GM10847 (cell line): Measurements from ENCODE around the gene SHANK3.

ENCODE experiments used
- POLR2A ChIP-seq: IDR thresholded peaks from 2 replicates; pipeline ENCODE4 v1.6.1; 2011; ENCODE audit not compliant: insufficient read length; ENCODE audit errors: extremely low read depth

SHANK3 gene

GRCh38 chr22:50701076-50701419 lies 28.4 kb downstream of the SHANK3 start:
- no peak for TF ChIP-seq POLR2A

- TF ChIP-seq POLR2A: no peak
Measured at GRCh38 chr22:50701428-50702154, 29.0 kb downstream of the SHANK3 start.

GRCh38 chr22:50702261-50702671 lies 29.6 kb downstream of the SHANK3 start:
- TF ChIP-seq POLR2A: no peak

GRCh38 chr22:50702821-50703725 lies 30.4 kb downstream of the SHANK3 start:
- TF ChIP-seq POLR2A: no peak

DNA sequence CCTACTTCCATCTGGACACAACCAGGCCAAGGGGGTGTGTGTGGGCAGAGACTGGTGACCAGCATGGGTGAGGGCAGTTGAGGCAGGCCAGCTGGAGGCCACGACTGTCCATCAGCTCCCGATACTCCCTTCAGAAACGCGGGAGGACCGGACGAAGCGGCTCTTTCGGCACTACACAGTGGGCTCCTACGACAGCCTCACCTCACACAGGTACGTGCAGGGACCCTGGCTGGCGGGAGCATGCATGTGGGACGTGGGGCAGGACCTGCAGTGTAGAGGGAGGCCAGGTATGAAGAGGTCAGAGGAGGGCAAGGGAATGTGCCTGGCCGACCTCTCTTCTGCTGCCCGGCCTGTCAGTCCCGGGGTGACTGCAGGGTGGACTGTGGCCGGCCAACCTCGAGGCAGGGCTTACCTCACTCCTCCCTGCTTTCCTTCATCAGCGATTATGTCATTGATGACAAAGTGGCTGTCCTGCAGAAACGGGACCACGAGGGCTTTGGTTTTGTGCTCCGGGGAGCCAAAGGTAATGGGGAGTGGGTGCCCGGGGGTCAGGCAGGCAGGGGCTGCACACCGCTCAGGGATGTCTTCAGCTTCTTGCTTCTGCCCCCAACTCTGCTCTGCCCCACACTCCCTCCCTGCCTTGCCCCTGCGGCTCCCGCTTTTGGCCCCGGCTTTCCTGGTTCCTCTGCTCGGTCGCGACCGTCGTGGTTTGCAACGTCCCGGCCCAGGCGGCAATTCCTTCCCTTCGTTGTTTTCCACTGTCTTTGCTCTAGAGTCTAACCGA lies 31.3 kb downstream of the SHANK3 start:
- no peak for TF ChIP-seq POLR2A

- TF ChIP-seq POLR2A: no peak
Measured at GRCh38 chr22:50704510-50705218, 32.0 kb downstream of the SHANK3 start.

- TF ChIP-seq POLR2A: no peak
Measured at GRCh38 chr22:50705219-50705691, 32.6 kb downstream of the SHANK3 start.

GRCh38 chr22:50705851-50706351 lies 33.3 kb downstream of the SHANK3 start:
- TF ChIP-seq POLR2A: no peak

DNA sequence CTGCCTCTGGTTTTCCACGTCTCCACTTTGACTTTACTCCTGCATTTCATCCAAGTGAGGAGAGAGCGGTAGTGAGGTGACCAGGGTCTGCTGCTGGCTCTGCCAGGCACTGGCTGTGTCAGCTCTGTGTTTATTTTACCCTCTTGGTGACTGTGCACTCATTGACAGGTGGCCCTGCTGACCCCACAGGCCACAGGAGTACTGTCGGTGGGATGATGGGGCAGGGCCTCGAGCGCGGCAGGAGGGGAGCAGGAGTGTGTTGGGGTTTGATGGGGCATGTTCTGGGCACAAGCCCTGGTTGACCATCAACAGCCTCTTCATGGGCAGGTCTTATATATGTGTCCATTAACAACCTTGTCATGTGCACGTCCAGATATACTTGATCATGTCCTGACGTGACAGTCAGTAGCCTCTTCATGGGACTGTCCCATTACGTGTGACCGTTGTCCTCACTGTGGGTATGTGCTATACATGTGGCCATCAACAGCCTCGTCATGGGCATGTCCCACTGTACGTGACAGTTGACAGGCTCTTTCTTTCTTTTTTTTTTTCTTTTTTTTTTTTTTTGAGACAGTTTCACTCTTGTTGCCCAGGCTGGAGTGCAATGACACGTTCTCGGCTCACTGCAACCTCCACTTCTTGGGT lies 34.0 kb downstream of the SHANK3 start:
- no peak for TF ChIP-seq POLR2A

- TF ChIP-seq POLR2A: no peak
Measured at GRCh38 chr22:50708474-50708873, 35.9 kb downstream of the SHANK3 start.

DNA sequence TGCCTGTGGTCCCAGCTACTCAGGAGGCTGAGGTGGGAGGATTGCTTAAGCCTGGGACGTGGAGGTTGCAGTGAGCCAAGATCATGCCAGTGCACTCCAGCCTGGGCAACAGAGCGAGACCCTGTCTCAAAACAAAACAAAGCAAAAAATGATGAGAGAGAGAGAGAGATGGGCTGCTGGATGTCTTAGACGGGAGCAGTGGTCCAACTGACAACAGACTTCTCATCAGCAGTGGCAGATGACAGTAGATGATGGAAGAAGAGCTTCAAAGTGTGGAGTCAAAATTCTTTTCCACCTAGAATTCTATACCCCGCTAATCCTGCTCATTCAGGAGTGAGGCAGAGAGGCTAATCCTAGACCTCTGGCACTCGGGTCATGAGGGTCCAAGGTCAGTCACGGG lies 36.4 kb downstream of the SHANK3 start:
- TF ChIP-seq POLR2A: no peak

DNA sequence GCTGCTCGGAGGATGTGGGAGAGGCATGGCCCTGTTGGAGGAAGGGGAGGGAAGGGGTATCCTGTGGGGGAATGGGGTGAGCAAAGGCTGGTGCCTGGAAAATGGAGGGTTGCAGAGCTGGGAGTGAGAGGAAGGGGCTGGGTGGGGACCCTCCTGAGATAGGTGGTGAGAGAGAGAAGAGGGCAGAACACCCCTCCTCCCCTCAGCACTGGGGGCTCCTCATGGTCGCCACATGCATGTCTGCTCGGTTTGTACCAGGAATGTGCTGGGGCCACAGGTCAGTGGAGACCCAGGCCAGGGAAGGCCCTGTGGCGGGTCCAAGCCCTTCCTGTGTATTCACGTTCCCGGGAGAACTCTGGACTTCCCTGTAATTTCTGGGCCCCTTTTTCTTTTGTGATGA lies 37.6 kb downstream of the SHANK3 start:
- no peak for TF ChIP-seq POLR2A

GRCh38 chr22:50710886-50711285 lies 38.3 kb downstream of the SHANK3 start:
- TF ChIP-seq POLR2A: no peak
